Neutrophil (primary cell): ENCODE data around the gene PTK6.

Experiments
- H3K27ac ChIP-seq: fragments of 200-600 bp; sonication (generic); 2 replicates; pipeline ENCODE4 v1.5.1; 2016; ENCODE audit warnings: mild to moderate bottlenecking, moderate library complexity
- H3K27me3 ChIP-seq: fragments of 200-600 bp; sonication (generic); 2 replicates; pipeline ENCODE4 v1.6.0; 2016; ENCODE audit warnings: mild to moderate bottlenecking
- H3K36me3 ChIP-seq: fragments of 200-600 bp; sonication (generic); 2 replicates; pipeline ENCODE4 v1.5.1; 2017
- H3K4me1 ChIP-seq, 2 experiments: fragments of 200-600 bp in 1 of 2; sonication (generic) in 1 of 2; 1 replicate in 1 of 2; 2 replicates in 1 of 2; pipeline versions ENCODE4 v1.5.1 to v1.6.1; 2013 to 2016; ENCODE audit warnings: low read depth in 1 of 2, low read length in 1 of 2, mild to moderate bottlenecking in 1 of 2, moderate library complexity in 1 of 2; ENCODE audit not compliant: control insufficient read depth in 1 of 2, insufficient read depth in 1 of 2
- H3K4me3 ChIP-seq, 2 experiments: fragments of 200-600 bp in 1 of 2; sonication (generic) in 1 of 2; 1 replicate in 1 of 2; 2 replicates in 1 of 2; pipeline ENCODE4 v1.5.1; 2013 to 2016; ENCODE audit warnings: low read depth in 1 of 2, low read length in 1 of 2, mild to moderate bottlenecking in 1 of 2, moderate library complexity in 1 of 2
- H3K9me3 ChIP-seq: fragments of 200-600 bp; sonication (generic); 2 replicates; pipeline ENCODE4 v1.5.1; 2016
- TF ChIP-seq, protein P1 (sequence below): fragments of 200-600 bp; sonication (generic); IDR thresholded peaks from 2 replicates; pipeline ENCODE4 v1.5.1; 2016; ENCODE audit warnings: antibody characterized with exemption

Gene PTK6

DNA sequence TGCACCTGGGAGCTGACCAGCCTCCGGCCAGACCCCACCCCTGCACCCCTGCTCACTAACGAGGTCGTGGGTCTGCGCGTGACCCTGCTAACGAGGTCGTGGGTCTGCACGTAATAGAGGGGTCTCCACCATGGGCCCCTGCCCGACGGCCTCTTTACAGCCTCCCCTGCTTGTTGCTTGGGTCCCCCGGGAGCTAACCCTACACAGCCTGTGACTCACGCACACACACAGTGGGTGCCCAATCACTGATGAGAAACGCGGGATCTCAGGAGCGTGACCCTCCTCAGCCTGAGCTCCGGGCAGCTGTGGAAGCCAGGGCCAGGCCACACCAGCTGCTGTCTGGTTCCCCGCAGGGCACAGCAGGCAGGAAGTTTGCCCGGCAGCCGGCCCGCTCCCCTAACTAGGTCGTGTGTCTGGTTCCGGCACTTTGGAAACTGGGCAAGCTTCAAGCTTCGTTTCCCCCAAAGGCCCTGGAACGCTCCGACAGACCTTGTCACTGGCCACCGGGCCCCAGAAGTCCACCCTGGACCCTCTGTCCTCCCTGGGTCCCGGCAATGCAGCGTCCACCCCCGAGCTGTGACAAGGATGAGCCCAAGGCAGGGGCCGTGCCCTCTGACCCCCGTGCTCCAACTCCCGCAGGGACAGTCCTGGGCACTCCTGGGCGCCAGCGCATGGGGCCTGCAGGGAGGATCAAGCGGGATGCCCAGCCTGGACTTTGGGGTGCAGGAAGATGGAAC is 767 bp downstream of the PTK6 start:
- H3K27me3 ChIP-seq = peaks cover 44% of the 10 kb centered on the region
- no peak overlapping the region for H3K4me3 ChIP-seq
- no peaks in the 10 kb centered on the region for H3K9me3 ChIP-seq
- H3K4me1 ChIP-seq = peaks cover 17 to 26% of the 10 kb centered on the region in 2 experiments
- H3K36me3 ChIP-seq = no peaks in the 10 kb centered on the region
- no peak overlapping the region for H3K27ac ChIP-seq
- TF ChIP-seq, protein P1, sequence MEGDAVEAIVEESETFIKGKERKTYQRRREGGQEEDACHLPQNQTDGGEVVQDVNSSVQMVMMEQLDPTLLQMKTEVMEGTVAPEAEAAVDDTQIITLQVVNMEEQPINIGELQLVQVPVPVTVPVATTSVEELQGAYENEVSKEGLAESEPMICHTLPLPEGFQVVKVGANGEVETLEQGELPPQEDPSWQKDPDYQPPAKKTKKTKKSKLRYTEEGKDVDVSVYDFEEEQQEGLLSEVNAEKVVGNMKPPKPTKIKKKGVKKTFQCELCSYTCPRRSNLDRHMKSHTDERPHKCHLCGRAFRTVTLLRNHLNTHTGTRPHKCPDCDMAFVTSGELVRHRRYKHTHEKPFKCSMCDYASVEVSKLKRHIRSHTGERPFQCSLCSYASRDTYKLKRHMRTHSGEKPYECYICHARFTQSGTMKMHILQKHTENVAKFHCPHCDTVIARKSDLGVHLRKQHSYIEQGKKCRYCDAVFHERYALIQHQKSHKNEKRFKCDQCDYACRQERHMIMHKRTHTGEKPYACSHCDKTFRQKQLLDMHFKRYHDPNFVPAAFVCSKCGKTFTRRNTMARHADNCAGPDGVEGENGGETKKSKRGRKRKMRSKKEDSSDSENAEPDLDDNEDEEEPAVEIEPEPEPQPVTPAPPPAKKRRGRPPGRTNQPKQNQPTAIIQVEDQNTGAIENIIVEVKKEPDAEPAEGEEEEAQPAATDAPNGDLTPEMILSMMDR = no peak

DNA sequence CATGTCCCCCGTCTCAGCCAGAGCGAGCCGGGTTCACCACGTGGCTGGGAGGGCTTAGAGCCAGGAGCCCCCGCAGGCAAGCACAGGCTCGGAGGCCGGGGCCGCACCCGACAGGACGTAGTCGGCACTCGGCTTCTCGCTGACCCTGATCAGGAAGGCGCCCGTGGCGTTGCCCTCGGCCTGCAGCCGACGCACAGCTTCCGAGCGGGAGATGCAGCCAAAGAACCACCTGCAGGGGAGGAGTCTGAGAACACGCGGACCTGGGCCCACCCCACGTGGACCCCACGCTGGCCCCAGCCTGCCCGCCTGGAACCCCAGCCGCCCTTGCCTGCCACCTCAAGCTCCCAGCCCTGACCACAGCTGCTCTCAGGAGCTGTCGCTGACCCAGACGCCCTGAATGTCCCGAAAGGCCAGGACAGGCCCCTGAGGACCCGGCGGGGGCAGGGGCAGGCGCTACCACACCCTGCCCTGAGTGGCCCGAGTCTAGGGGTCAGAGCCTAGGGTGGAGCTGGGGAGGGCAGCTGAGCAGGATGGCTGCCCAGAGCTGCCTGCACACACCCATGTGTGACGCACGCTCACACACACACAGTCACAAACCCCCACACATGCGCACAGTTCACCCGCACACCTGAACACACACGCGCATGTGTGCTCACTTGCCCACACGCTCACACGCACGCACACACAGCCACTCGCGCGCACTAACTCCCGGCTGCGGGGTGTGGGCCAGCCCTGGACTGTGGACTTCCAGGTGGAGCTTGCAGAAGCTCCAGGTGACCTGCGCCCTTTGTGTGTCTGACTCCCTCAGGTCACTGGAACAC is 2.1 kb downstream of the PTK6 start:
- Histone ChIP-seq H3K27me3 (peaks cover 40% of the 10 kb centered on the region), H3K36me3 (no peaks in the 10 kb centered on the region), H3K4me1 (peaks cover 17 to 26% of the 10 kb centered on the region in 2 experiments), H3K27ac (no peak overlapping the region), H3K4me3 (no peak overlapping the region), H3K9me3 (no peaks in the 10 kb centered on the region)
- TF ChIP-seq, protein P1 = no peak

DNA sequence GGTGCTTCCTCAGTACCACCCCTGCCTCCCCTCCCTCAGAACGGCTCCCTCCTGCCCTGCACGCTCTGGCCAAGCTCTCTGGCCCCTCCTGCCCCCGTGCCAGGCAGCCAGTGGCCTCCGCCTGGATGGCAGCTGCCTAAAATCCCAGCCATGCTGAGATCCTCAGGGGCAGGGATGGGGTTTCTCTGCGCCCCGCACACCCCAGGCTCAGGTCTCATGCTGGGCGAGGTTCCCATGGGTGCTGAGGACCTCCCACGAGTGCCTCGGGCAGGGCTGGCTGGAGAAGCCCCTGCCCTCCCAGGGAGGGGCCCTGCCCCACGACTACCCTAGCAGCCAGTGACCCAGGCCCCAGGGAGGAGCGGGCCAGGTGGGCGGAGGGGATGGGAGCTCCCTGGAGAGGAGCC is 2.7 kb downstream of the PTK6 start:
- TF ChIP-seq, protein P1 = no peak
- Histone ChIP-seq H3K9me3 (no peaks in the 10 kb centered on the region), H3K4me3 (no peak overlapping the region), H3K27ac (no peak overlapping the region), H3K4me1 (peaks cover 17 to 26% of the 10 kb centered on the region in 2 experiments), H3K27me3 (peaks cover 40% of the 10 kb centered on the region), H3K36me3 (no peaks in the 10 kb centered on the region)

DNA sequence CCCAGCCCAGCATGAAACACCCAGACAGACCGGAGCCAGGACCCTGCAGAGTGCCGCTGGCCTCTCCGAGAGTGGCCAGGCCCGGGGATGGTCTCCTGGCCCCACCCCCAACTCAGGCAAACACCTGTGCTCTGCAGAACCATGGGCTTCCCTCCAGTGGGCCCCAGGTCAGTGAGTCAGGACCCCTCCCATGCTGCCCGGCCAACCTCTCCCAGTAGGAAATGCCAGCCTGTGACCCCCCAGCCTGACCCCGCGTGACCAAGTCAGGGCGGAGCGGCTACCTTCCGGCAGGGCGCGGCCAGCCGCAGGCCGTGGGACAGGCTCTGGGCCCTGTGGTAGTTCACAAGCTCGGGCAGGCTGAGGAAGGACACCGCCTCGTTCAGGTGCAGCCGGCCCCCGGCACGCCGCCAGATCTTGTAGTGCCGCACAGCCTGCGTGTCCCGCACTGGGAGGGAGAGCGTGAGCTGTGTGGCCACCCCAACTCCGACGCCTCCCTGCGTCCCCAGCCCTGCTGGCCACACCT is 3.2 kb downstream of the PTK6 start:
- Histone ChIP-seq H3K36me3 (no peaks in the 10 kb centered on the region), H3K27me3 (peaks cover 39% of the 10 kb centered on the region), H3K4me1 (peaks cover 17 to 26% of the 10 kb centered on the region in 2 experiments), H3K4me3 (no peak overlapping the region), H3K27ac (no peak overlapping the region), H3K9me3 (no peaks in the 10 kb centered on the region)
- TF ChIP-seq, protein P1 = no peak

DNA sequence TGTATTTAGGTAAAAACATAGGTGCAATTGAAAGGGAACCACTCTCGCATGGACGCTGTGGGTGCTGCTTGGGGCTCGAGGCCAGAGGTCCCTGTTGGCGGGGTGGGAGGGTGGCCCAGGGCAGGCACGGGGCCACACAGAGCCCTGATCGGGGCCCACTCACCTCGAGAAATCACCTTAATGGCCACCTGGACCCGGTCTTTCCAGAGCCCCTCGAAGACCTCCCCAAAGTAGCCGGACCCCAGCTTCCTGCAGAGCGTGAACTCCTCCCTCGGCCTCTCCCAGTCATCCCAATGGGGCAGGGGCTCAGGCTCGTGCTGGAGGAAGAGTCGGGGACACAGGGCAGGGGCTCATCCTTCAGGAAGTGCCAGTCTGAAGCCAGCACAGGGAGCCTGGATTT is 3.8 kb downstream of the PTK6 start:
- no peaks in the 10 kb centered on the region for H3K36me3 ChIP-seq
- H3K27me3 ChIP-seq = peaks cover 39% of the 10 kb centered on the region
- no peak overlapping the region for H3K4me3 ChIP-seq
- no peak overlapping the region for H3K27ac ChIP-seq
- peaks cover 16 to 21% of the 10 kb centered on the region in 2 experiments for H3K4me1 ChIP-seq
- TF ChIP-seq, protein P1 = no peak
- no peaks in the 10 kb centered on the region for H3K9me3 ChIP-seq
